ENCODE data around the gene OPN5.

Gene OPN5

DNA sequence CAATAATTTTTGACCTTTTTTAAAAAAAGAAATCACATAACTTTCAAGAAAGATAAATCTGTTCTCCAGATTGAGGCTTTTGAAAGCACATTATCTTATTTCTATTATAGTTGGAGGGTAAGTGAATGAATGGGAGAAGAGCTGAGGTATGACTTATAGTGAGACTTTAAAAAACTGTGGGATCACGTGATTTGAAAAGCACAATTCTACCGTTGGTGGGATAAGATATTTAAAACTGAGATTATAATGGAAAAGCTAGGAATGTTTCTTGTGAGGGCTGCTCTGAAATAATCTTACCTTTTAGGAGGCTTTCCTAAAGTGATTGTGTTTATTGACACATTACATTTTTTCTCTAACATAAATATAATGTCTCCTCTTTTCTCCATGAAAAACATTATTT is 9.5 kb upstream of the OPN5 start:
- Histone ChIP-seq H3K4me2 (ENCODE audit: low read depth, low read length) (no peak overlapping the region), H2AFZ (ENCODE audit: low read length) (no peak overlapping the region), H3K36me3 (replicated peaks; ENCODE audit: insufficient read depth, low read length) (no peaks in the 10 kb centered on the region), H4K20me1 (ENCODE audit: insufficient read depth, low read length) (no peaks in the 10 kb centered on the region), H3K27ac (ENCODE audit: low read length) (no peak overlapping the region), H3K27me3 (replicated peaks; ENCODE audit: insufficient read depth, low read length) (no peaks in the 10 kb centered on the region), H3F3A (ENCODE audit: insufficient read depth, low read length) (no peaks in the 10 kb centered on the region), H3K9me3 (replicated peaks; ENCODE audit: insufficient read depth, low read length) (no peaks in the 10 kb centered on the region), H3K4me3 (ENCODE audit: low read length) (no peak overlapping the region), H3K9me2 (replicated peaks; ENCODE audit: insufficient read depth, low read length) (no peaks in the 10 kb centered on the region), H3K9ac (ENCODE audit: low read length) (no peak overlapping the region), H3K4me1 (ENCODE audit: low read length) (no peaks in the 10 kb centered on the region), H3K79me2 (ENCODE audit: low read length) (no peaks in the 10 kb centered on the region)
- no peak for TF ChIP-seq EZH2 (optimal IDR thresholded peaks at IDR 0.05; ENCODE audit: low read depth, low read length)
- TF ChIP-seq EZH2phosphoT487 (IDR thresholded peaks at IDR 0.05; ENCODE audit: low read length): no peak
- TF ChIP-seq, protein P1, sequence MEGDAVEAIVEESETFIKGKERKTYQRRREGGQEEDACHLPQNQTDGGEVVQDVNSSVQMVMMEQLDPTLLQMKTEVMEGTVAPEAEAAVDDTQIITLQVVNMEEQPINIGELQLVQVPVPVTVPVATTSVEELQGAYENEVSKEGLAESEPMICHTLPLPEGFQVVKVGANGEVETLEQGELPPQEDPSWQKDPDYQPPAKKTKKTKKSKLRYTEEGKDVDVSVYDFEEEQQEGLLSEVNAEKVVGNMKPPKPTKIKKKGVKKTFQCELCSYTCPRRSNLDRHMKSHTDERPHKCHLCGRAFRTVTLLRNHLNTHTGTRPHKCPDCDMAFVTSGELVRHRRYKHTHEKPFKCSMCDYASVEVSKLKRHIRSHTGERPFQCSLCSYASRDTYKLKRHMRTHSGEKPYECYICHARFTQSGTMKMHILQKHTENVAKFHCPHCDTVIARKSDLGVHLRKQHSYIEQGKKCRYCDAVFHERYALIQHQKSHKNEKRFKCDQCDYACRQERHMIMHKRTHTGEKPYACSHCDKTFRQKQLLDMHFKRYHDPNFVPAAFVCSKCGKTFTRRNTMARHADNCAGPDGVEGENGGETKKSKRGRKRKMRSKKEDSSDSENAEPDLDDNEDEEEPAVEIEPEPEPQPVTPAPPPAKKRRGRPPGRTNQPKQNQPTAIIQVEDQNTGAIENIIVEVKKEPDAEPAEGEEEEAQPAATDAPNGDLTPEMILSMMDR (IDR thresholded peaks at IDR 0.05; ENCODE audit: low read length): no peak
- no peak for DNase-seq

DNA sequence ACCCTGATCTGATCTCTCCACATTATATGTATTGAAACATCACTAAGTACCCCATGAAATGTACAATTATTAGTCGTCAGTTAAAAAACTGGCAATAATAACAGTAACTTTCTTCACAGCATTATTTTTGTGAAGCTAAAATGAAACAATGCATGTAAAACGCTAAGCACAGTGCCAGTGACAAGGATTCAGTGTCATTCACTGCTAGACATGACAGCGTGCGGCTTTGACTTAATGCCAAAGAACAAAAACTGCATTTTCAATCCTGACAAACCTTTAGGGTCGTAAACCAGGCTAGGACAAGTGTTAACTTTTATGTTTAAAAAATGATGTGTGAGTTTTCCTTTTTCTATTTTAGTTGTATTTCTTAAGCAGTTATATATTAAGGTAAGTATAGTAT is 8.8 kb upstream of the OPN5 start:
- Histone ChIP-seq H3K9me3 (replicated peaks; ENCODE audit: insufficient read depth, low read length) (no peaks in the 10 kb centered on the region), H3K27ac (ENCODE audit: low read length) (no peak overlapping the region), H3K79me2 (ENCODE audit: low read length) (no peaks in the 10 kb centered on the region), H3K4me1 (ENCODE audit: low read length) (no peaks in the 10 kb centered on the region), H3K4me3 (ENCODE audit: low read length) (no peak overlapping the region), H3K9ac (ENCODE audit: low read length) (no peak overlapping the region), H3K36me3 (replicated peaks; ENCODE audit: insufficient read depth, low read length) (no peaks in the 10 kb centered on the region), H3K9me2 (replicated peaks; ENCODE audit: insufficient read depth, low read length) (no peaks in the 10 kb centered on the region), H2AFZ (ENCODE audit: low read length) (no peak overlapping the region), H3K27me3 (replicated peaks; ENCODE audit: insufficient read depth, low read length) (no peaks in the 10 kb centered on the region), H3K4me2 (ENCODE audit: low read depth, low read length) (no peak overlapping the region), H3F3A (ENCODE audit: insufficient read depth, low read length) (no peaks in the 10 kb centered on the region), H4K20me1 (ENCODE audit: insufficient read depth, low read length) (no peaks in the 10 kb centered on the region)
- no peak for DNase-seq
- TF ChIP-seq EZH2phosphoT487 (IDR thresholded peaks at IDR 0.05; ENCODE audit: low read length): no peak
- TF ChIP-seq EZH2 (optimal IDR thresholded peaks at IDR 0.05; ENCODE audit: low read depth, low read length): no peak
- TF ChIP-seq, protein P1 (IDR thresholded peaks at IDR 0.05; ENCODE audit: low read length): no peak

DNA sequence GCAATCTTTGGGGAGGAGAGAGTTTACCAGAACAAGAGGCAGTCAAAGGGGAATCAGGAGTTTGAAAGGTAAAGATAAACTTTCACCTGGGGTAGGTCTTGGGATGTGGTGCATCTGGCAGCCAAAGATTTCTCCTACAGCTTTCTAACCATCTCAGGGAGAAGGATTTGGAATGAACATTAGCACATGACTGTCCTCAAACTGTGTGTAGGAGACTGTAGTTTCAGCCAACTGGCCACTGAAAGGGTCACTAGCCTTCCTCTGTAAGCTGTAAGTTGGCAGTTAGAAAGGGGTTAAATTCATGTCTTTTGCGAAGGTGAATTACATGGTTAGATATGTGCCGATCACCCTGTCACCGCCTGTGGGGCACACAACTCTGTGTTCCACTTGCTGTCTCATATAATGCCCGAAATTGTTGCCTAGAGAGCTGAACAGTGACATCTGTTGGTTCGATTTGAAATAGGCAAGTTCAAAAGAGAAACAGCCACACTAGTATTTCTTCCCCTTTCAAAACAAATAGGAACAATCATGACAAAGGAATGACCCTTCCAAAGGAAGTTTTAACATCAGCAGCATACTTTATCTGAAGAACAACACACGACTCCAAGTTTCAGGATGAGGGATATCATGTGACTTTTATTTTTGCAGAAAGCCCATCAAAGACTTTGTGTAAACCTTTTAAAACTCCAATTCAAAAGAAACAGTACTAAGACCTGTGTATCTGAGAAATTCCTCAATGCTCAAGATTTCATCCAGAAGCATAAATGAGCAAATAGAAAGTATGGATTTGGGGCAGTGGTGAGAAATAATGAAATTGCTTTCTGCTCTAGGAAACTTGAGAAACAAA is 1.1 kb upstream of the OPN5 start:
- H2AFZ ChIP-seq (ENCODE audit: low read length): no peak overlapping the region
- no peaks in the 10 kb centered on the region for H3K9me2 ChIP-seq (replicated peaks; ENCODE audit: insufficient read depth, low read length)
- H3K9ac ChIP-seq (ENCODE audit: low read length): no peak overlapping the region
- H3K27ac ChIP-seq (ENCODE audit: low read length): no peak overlapping the region
- H3K9me3 ChIP-seq (replicated peaks; ENCODE audit: insufficient read depth, low read length): no peaks in the 10 kb centered on the region
- H3K79me2 ChIP-seq (ENCODE audit: low read length): no peaks in the 10 kb centered on the region
- no peaks in the 10 kb centered on the region for H3K27me3 ChIP-seq (replicated peaks; ENCODE audit: insufficient read depth, low read length)
- no peak for TF ChIP-seq EZH2phosphoT487 (IDR thresholded peaks at IDR 0.05; ENCODE audit: low read length)
- TF ChIP-seq, protein P1 (IDR thresholded peaks at IDR 0.05; ENCODE audit: low read length): peak; percentile 72
- no peak for TF ChIP-seq EZH2 (optimal IDR thresholded peaks at IDR 0.05; ENCODE audit: low read depth, low read length)
- H3K4me3 ChIP-seq (ENCODE audit: low read length): no peak overlapping the region
- H3K36me3 ChIP-seq (replicated peaks; ENCODE audit: insufficient read depth, low read length): no peaks in the 10 kb centered on the region
- no peak overlapping the region for H3K4me2 ChIP-seq (ENCODE audit: low read depth, low read length)
- H3F3A ChIP-seq (ENCODE audit: insufficient read depth, low read length): no peaks in the 10 kb centered on the region
- no peaks in the 10 kb centered on the region for H4K20me1 ChIP-seq (ENCODE audit: insufficient read depth, low read length)
- H3K4me1 ChIP-seq (ENCODE audit: low read length): no peaks in the 10 kb centered on the region
- peak; percentile 54 for DNase-seq

Measured in MM.1S (cell line).